WTC11 (cell line): ENCODE data around the gene ACADVL. TPM values are rescaled to one million over a fixed set of nuclear protein-coding genes. Genes with fewer than 3 reads are reported as not detected.

Experiments
- ATAC-seq: fragments of 200-7000 bp; cut with Tn5 transposase; 2 replicates; pipeline ENCODE4 v1.10.0; 2021; ENCODE audit warnings: mild to moderate bottlenecking, moderate library complexity
- CTCF ChIA-PET: fragments of 300-600 bp; sonication (Branson Sonifier 250); formaldehyde crosslinking; loops from one replicate; lab custom pipeline; 2021; ENCODE audit warnings: antibody characterized with exemption; lab: Charles Lee
- POLR2A ChIA-PET: fragments of 350-600 bp; sonication (Branson Sonifier 250); formaldehyde crosslinking; loops from one replicate; lab custom pipeline; 2021; ENCODE audit warnings: antibody characterized with exemption; lab: Charles Lee
- DNase-seq: peaks from one replicate; pipeline ENCODE4 v3.0.0; 2021; ENCODE audit warnings: low spot score
- H3K27ac Mint-ChIP-seq: 2 replicates; pipeline ENCODE4 v1.8.0; 2021; ENCODE audit warnings: mixed read lengths
- H3K27me3 Mint-ChIP-seq: 2 replicates; pipeline ENCODE4 v1.8.0; 2021; ENCODE audit warnings: low read depth, mild to moderate bottlenecking, moderate library complexity, mixed read lengths
- H3K36me3 Mint-ChIP-seq: 2 replicates; pipeline ENCODE4 v1.8.0; 2021; ENCODE audit warnings: mixed read lengths
- H3K4me1 Mint-ChIP-seq: 2 replicates; pipeline ENCODE4 v1.8.0; 2022; ENCODE audit warnings: mixed read lengths
- H3K4me3 Mint-ChIP-seq: 2 replicates; pipeline ENCODE4 v1.8.0; 2021; ENCODE audit warnings: mild to moderate bottlenecking, moderate library complexity, mixed read lengths
- H3K9me3 Mint-ChIP-seq: 2 replicates; pipeline ENCODE4 v1.8.0; 2021; ENCODE audit warnings: mixed read lengths
- CBFB ChIP-seq: sonication (generic); formaldehyde crosslinking; IDR thresholded peaks from 2 replicates; pipeline ENCODE4 v1.8.1; 2022; ENCODE audit warnings: mild to moderate bottlenecking, low read depth, missing genetic modification reagents
- CREB1 ChIP-seq: sonication (generic); formaldehyde crosslinking; IDR thresholded peaks from 2 replicates; pipeline ENCODE4 v1.8.0; 2023; ENCODE audit warnings: mild to moderate bottlenecking, missing genetic modification reagents
- ELF4 ChIP-seq: sonication (generic); formaldehyde crosslinking; IDR thresholded peaks from 2 replicates; pipeline ENCODE4 v1.8.1; 2022; ENCODE audit warnings: low read depth, mild to moderate bottlenecking, moderate library complexity, missing genetic modification reagents
- FOXJ3 ChIP-seq: sonication (generic); formaldehyde crosslinking; IDR thresholded peaks from 2 replicates; pipeline ENCODE4 v1.9.0; 2021; ENCODE audit warnings: missing genetic modification reagents, mild to moderate bottlenecking, borderline replicate concordance
- FOXK1 ChIP-seq: sonication (generic); formaldehyde crosslinking; IDR thresholded peaks from 2 replicates; pipeline ENCODE4 v1.8.0; 2022; ENCODE audit warnings: mild to moderate bottlenecking, moderate library complexity, missing genetic modification reagents
- FOXP1 ChIP-seq: sonication (generic); formaldehyde crosslinking; IDR thresholded peaks from 2 replicates; pipeline ENCODE4 v1.8.0; 2022; ENCODE audit warnings: missing genetic modification reagents, mild to moderate bottlenecking, moderate library complexity, borderline replicate concordance
- GRHL2 ChIP-seq: fragments of 250-450 bp; sonication (Bioruptor Pico); IDR thresholded peaks from 2 replicates; pipeline ENCODE4 v1.8.0; 2022; ENCODE audit warnings: mild to moderate bottlenecking, moderate library complexity; ENCODE audit not compliant: insufficient replicate concordance, severe bottlenecking
- HMGA2 ChIP-seq: fragments of 250-450 bp; sonication (Bioruptor Pico); IDR thresholded peaks from 2 replicates; pipeline ENCODE4 v1.4.0; 2021; ENCODE audit warnings: mild to moderate bottlenecking, moderate library complexity
- IRF2 ChIP-seq: sonication (generic); formaldehyde crosslinking; IDR thresholded peaks from 2 replicates; pipeline ENCODE4 v1.8.0; 2022; ENCODE audit warnings: low read depth, missing genetic modification reagents, borderline replicate concordance
- NFYB ChIP-seq: sonication (generic); formaldehyde crosslinking; conservative IDR thresholded peaks from 2 replicates; pipeline ENCODE4 v1.8.0; 2022; ENCODE audit warnings: low read depth, missing genetic modification reagents
- NR1H2 ChIP-seq: sonication (generic); formaldehyde crosslinking; IDR thresholded peaks from 2 replicates; pipeline ENCODE4 v1.9.0; 2021; ENCODE audit warnings: mild to moderate bottlenecking, moderate library complexity, missing genetic modification reagents
- PRRX2 ChIP-seq: fragments of 250-450 bp; sonication (Bioruptor Pico); IDR thresholded peaks from 2 replicates; pipeline ENCODE4 v1.8.0; 2021; ENCODE audit warnings: mild to moderate bottlenecking
- RELA ChIP-seq: sonication (generic); formaldehyde crosslinking; IDR thresholded peaks from 2 replicates; pipeline ENCODE4 v1.8.1; 2022; ENCODE audit warnings: missing genetic modification reagents, mild to moderate bottlenecking, borderline replicate concordance
- SMAD3 ChIP-seq: sonication (generic); formaldehyde crosslinking; IDR thresholded peaks from 2 replicates; pipeline ENCODE4 v1.8.0; 2022; ENCODE audit warnings: missing genetic modification reagents, mild to moderate bottlenecking, borderline replicate concordance
- SMAD4 ChIP-seq: sonication (generic); formaldehyde crosslinking; IDR thresholded peaks from 2 replicates; pipeline ENCODE4 v1.8.0; 2022; ENCODE audit warnings: mild to moderate bottlenecking, missing genetic modification reagents
- SP1 ChIP-seq: sonication (generic); formaldehyde crosslinking; conservative IDR thresholded peaks from 2 replicates; pipeline ENCODE4 v1.8.1; 2022; ENCODE audit warnings: missing genetic modification reagents
- TP53 ChIP-seq: sonication (generic); formaldehyde crosslinking; IDR thresholded peaks from 2 replicates; pipeline ENCODE4 v1.8.1; 2023; ENCODE audit warnings: mild to moderate bottlenecking, missing genetic modification reagents
- ZNF138 ChIP-seq: sonication (generic); formaldehyde crosslinking; conservative IDR thresholded peaks from 2 replicates; pipeline ENCODE4 v1.8.1; 2022; ENCODE audit warnings: mild to moderate bottlenecking, moderate library complexity, missing genetic modification reagents
- ZNF232 ChIP-seq: sonication (generic); formaldehyde crosslinking; IDR thresholded peaks from 2 replicates; pipeline ENCODE4 v1.8.0; 2022; ENCODE audit warnings: mild to moderate bottlenecking, missing genetic modification reagents
- ZNF416 ChIP-seq: fragments of 250-450 bp; sonication (Bioruptor Pico); IDR thresholded peaks from 2 replicates; pipeline ENCODE4 v1.9.0; 2021; ENCODE audit warnings: mild to moderate bottlenecking, inconsistent platforms
- total RNA-seq: library from RNA; stranded (reverse); gene quantifications from 3 replicates; pipeline ENCODE4 v1.2.3, GENCODE V29; 2021
- TF ChIP-seq, protein P1 (sequence below): sonication (generic); formaldehyde crosslinking; conservative IDR thresholded peaks from 2 replicates; pipeline ENCODE4 v1.8.1; 2023; ENCODE audit warnings: mild to moderate bottlenecking, low read depth, missing genetic modification reagents, moderate library complexity
- TF ChIP-seq, protein P2 (sequence below): sonication (generic); formaldehyde crosslinking; IDR thresholded peaks from 2 replicates; pipeline ENCODE4 v1.8.0; 2023; ENCODE audit warnings: missing genetic modification reagents
- TF ChIP-seq, protein P3 (sequence below): sonication (generic); formaldehyde crosslinking; IDR thresholded peaks from 2 replicates; pipeline ENCODE4 v1.8.0; 2022; ENCODE audit warnings: mild to moderate bottlenecking, missing genetic modification reagents
- TF ChIP-seq, protein P4 (sequence below): sonication (generic); formaldehyde crosslinking; IDR thresholded peaks from 2 replicates; pipeline ENCODE4 v1.8.1; 2023; ENCODE audit warnings: mild to moderate bottlenecking, missing genetic modification reagents, moderate library complexity
- TF ChIP-seq, protein P5 (sequence below): fragments of 250-450 bp; sonication (Bioruptor Pico); IDR thresholded peaks from 2 replicates; pipeline ENCODE4 v1.9.0; 2021; ENCODE audit warnings: moderate library complexity, mild to moderate bottlenecking, inconsistent platforms, borderline replicate concordance
- TF ChIP-seq, protein P6 (sequence below): sonication (generic); formaldehyde crosslinking; IDR thresholded peaks from 2 replicates; pipeline ENCODE4 v1.8.0; 2022; ENCODE audit warnings: mild to moderate bottlenecking, missing genetic modification reagents
- TF ChIP-seq, protein P7 (sequence below): sonication (generic); formaldehyde crosslinking; IDR thresholded peaks from 2 replicates; pipeline ENCODE4 v1.8.1; 2023; ENCODE audit warnings: mild to moderate bottlenecking, missing genetic modification reagents

The ACADVL gene
- total RNA-seq, 1 experiment from 2014 or later = 236 TPM

DNA sequence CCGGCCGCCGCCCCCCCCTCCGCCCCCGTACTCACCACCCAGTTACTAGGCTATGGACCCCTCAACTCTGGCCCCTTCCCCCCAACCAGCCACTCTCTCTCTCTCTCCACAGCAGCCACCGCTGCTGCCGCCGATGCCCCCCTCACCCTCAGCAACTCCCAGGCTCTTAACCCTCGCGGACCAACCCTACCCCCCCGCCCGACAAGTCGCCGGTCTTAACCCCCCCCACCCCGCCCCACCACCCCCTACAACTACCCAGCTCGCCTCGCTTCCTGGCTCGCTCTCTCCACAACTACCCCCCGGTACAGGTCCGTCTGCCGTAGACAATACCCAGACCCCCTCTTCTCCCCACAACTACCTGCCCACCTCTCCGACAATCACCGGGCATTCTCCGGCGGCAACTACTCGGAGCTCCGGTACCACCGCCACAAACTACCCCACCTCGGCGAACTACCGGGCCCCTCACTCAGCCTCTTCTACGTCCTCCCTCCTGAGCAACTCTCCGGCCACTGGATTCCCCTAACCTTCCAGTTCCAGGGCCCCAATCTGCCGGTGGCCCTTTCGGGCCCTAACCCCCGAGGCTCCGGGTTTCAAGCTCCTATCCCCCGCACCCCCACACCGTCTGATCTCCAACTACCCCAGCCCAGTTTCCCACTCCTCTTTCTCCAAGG is 18.8 kb downstream of the ACADVL start (continued):
- TF ChIP-seq, protein P1, sequence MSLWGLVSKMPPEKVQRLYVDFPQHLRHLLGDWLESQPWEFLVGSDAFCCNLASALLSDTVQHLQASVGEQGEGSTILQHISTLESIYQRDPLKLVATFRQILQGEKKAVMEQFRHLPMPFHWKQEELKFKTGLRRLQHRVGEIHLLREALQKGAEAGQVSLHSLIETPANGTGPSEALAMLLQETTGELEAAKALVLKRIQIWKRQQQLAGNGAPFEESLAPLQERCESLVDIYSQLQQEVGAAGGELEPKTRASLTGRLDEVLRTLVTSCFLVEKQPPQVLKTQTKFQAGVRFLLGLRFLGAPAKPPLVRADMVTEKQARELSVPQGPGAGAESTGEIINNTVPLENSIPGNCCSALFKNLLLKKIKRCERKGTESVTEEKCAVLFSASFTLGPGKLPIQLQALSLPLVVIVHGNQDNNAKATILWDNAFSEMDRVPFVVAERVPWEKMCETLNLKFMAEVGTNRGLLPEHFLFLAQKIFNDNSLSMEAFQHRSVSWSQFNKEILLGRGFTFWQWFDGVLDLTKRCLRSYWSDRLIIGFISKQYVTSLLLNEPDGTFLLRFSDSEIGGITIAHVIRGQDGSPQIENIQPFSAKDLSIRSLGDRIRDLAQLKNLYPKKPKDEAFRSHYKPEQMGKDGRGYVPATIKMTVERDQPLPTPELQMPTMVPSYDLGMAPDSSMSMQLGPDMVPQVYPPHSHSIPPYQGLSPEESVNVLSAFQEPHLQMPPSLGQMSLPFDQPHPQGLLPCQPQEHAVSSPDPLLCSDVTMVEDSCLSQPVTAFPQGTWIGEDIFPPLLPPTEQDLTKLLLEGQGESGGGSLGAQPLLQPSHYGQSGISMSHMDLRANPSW (CRISPR knock-in tag) = no peak
- TF ChIP-seq, protein P2, sequence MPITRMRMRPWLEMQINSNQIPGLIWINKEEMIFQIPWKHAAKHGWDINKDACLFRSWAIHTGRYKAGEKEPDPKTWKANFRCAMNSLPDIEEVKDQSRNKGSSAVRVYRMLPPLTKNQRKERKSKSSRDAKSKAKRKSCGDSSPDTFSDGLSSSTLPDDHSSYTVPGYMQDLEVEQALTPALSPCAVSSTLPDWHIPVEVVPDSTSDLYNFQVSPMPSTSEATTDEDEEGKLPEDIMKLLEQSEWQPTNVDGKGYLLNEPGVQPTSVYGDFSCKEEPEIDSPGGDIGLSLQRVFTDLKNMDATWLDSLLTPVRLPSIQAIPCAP (CRISPR knock-in tag) = no peak
- TF ChIP-seq ZNF138 (CRISPR knock-in tag) = no peak
- no peak for TF ChIP-seq ELF4 (CRISPR knock-in tag)
- TF ChIP-seq, protein P3, sequence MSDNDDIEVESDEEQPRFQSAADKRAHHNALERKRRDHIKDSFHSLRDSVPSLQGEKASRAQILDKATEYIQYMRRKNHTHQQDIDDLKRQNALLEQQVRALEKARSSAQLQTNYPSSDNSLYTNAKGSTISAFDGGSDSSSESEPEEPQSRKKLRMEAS (CRISPR knock-in tag) = no peak
- TF ChIP-seq SMAD3 (CRISPR knock-in tag) = no peak
- no peak for TF ChIP-seq IRF2 (CRISPR knock-in tag)

DNA sequence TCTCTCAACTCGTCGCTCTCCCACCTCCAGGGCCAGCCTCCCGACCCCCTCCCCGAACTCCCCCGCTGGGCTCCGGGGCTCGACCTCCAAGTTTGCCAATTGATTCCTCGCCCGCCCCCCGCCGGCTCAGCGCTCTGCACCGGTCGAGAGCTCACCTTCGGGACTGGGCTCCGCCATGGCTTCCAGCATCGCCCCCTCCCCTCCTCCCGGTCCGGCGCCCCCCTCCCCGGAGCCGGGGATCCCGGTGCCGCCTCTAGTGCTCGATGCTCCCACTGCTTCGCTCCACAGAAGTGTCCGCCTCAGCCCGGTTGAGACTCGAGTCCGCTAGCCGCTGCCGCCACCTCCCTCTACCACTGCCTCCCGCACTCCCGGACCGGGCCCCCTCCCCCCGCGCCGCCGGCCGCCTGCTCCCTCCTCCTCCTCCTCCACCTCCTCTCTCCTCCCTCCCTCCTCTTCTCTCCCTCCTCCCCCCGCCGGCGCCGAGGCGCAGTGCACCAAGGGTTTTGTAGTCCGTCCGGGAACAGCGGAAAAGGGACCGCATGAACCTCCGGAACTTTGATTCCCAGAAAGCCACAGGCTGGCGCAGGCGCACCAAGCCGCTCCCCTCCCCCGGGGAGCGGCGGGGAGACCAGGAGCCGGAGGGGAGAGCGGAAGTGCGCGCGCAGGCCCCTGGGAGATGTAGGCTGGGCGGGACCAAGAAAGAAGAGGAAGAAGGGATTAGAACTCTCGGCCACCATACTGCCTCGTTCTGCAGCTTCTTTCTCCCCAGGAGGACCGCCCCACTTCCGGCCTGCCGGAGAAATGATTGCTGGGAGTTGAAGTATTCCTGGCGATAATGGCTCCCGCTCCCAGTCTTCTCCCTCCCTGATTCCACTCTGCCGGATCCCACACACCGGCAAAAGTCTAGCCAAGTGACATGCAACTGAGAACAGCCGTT is 19.6 kb downstream of the ACADVL start, which contains the start of gene PHF23:
PHF23 (minus strand) TSS at position 367 of the 937 bp plus-strand sequence; CDS start at position 189, 178 bp downstream.
- peaks cover 39% of the 10 kb centered on the region for H3K4me1 Mint-ChIP-seq
- ATAC-seq (peak; percentile 73), DNase-seq (peak; percentile 99)
- POLR2A ChIA-PET = interaction anchor here (0.7 to 1.8 kb wide), 5 partner anchors 12 to 90 kb away, joined by 3 to 8 read pairs (median 4); partner anchors contain the start of genes ACADVL, CTDNEP1, ELP5 and NEURL4
- no peaks in the 10 kb centered on the region for H3K27me3 Mint-ChIP-seq
- peak within 1 kb of the TSS; percentile 95 for H3K4me3 Mint-ChIP-seq
- H3K9me3 Mint-ChIP-seq = no peaks in the 10 kb centered on the region
- CTCF ChIA-PET = interaction anchor here (0.6 to 6.0 kb wide), 7 partner anchors 8 to 62 kb away, joined by 4 to 36 read pairs (median 6); partner anchors contain the start of genes ACADVL and DLG4
- peaks cover 35% of the 10 kb centered on the region for H3K36me3 Mint-ChIP-seq
- peak within 1 kb of the TSS; percentile 93 for H3K27ac Mint-ChIP-seq
- no peak for TF ChIP-seq RELA (CRISPR knock-in tag)
- no peak for TF ChIP-seq GRHL2 (CRISPR knock-in tag)
- no peak for TF ChIP-seq CREB1 (CRISPR knock-in tag)
- TF ChIP-seq NR1H2 (CRISPR knock-in tag) = no peak
- TF ChIP-seq NFYB (CRISPR knock-in tag) = no peak
- TF ChIP-seq, protein P4, sequence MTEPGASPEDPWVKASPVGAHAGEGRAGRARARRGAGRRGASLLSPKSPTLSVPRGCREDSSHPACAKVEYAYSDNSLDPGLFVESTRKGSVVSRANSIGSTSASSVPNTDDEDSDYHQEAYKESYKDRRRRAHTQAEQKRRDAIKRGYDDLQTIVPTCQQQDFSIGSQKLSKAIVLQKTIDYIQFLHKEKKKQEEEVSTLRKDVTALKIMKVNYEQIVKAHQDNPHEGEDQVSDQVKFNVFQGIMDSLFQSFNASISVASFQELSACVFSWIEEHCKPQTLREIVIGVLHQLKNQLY = no peak
- TF ChIP-seq, protein P5, sequence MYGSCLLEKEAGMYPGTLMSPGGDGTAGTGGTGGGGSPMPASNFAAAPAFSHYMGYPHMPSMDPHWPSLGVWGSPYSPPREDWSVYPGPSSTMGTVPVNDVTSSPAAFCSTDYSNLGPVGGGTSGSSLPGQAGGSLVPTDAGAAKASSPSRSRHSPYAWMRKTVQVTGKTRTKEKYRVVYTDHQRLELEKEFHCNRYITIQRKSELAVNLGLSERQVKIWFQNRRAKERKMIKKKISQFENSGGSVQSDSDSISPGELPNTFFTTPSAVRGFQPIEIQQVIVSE (CRISPR knock-in tag) = no peak
- TF ChIP-seq, protein P6, sequence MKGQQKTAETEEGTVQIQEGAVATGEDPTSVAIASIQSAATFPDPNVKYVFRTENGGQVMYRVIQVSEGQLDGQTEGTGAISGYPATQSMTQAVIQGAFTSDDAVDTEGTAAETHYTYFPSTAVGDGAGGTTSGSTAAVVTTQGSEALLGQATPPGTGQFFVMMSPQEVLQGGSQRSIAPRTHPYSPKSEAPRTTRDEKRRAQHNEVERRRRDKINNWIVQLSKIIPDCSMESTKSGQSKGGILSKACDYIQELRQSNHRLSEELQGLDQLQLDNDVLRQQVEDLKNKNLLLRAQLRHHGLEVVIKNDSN (CRISPR knock-in tag) = 0 out of 2 replicates have a peak, but pooled peaks have one; percentile 25
- no peak for TF ChIP-seq ZNF232 (CRISPR knock-in tag)
- 0 out of 2 replicates have a peak, but pooled peaks have one; percentile 47 for TF ChIP-seq CBFB
- TF ChIP-seq SP1 (CRISPR knock-in tag) = peak; percentile 63; the same call in 1 of the 2 replicates
- TF ChIP-seq HMGA2 (CRISPR knock-in tag) = no peak
- TF ChIP-seq SMAD3 (CRISPR knock-in tag) = no peak
- no peak for TF ChIP-seq FOXK1 (CRISPR knock-in tag)
- no peak for TF ChIP-seq SMAD4 (CRISPR knock-in tag)
- TF ChIP-seq FOXJ3 = no peak
- no peak for TF ChIP-seq FOXP1 (CRISPR knock-in tag)
- TF ChIP-seq, protein P7, sequence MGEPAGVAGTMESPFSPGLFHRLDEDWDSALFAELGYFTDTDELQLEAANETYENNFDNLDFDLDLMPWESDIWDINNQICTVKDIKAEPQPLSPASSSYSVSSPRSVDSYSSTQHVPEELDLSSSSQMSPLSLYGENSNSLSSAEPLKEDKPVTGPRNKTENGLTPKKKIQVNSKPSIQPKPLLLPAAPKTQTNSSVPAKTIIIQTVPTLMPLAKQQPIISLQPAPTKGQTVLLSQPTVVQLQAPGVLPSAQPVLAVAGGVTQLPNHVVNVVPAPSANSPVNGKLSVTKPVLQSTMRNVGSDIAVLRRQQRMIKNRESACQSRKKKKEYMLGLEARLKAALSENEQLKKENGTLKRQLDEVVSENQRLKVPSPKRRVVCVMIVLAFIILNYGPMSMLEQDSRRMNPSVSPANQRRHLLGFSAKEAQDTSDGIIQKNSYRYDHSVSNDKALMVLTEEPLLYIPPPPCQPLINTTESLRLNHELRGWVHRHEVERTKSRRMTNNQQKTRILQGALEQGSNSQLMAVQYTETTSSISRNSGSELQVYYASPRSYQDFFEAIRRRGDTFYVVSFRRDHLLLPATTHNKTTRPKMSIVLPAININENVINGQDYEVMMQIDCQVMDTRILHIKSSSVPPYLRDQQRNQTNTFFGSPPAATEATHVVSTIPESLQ (CRISPR knock-in tag) = no peak
- TF ChIP-seq PRRX2 (CRISPR knock-in tag) = no peak
- no peak for TF ChIP-seq TP53
- no peak for TF ChIP-seq ZNF416 (CRISPR knock-in tag)
